PC-9 (cell line): ENCODE data around the gene TP53. TPM values are rescaled to one million over a fixed set of nuclear protein-coding genes. Genes with fewer than 3 reads are reported as not detected.

ENCODE experiments used
- BruUV-seq: library from RNA; stranded (reverse); fragments of 400-500 nt; replicated peaks from 2 replicates; lab custom pipeline; 2021; lab: Mats Ljungman, UMichigan
- CTCF ChIA-PET: fragments of 300-600 bp; sonication (Branson Sonifier 250); formaldehyde crosslinking; loops from one replicate; lab custom pipeline; 2022; ENCODE audit warnings: antibody characterized with exemption; lab: Charles Lee
- POLR2A ChIA-PET: fragments of 300-600 bp; sonication (Branson Sonifier 250); formaldehyde crosslinking; loops from one replicate; lab custom pipeline; 2022; ENCODE audit warnings: antibody characterized with exemption; ENCODE audit not compliant: unreplicated experiment; lab: Charles Lee
- DNase-seq, 2 experiments: peaks; one replicate each; pipeline versions ENCODE4 v3.0.0 to v3.0.0-alpha.2; 2015 to 2022; ENCODE audit warnings: mixed read lengths in 1 of 2
- H2AFZ ChIP-seq: fragments of 200-600 bp; sonication (generic); 2 replicates; pipeline ENCODE4 v1.8.1; 2017; ENCODE audit warnings: antibody characterized with exemption
- H3F3A ChIP-seq: fragments of 200-600 bp; sonication (generic); 2 replicates; pipeline ENCODE4 v1.8.1; 2017; ENCODE audit warnings: antibody characterized with exemption, mild to moderate bottlenecking, low read depth; ENCODE audit not compliant: insufficient read depth
- H3K27ac ChIP-seq: fragments of 200-600 bp; sonication (generic); 2 replicates; pipeline ENCODE4 v1.6.1; 2016; ENCODE audit warnings: mixed run types
- H3K27me3 ChIP-seq: fragments of 200-600 bp; sonication (generic); 2 replicates; pipeline ENCODE4 v1.6.1; 2016; ENCODE audit warnings: low read depth, mixed run types; ENCODE audit not compliant: insufficient read depth
- H3K36me3 ChIP-seq: fragments of 200-600 bp; sonication (generic); 2 replicates; pipeline ENCODE4 v1.6.1; 2016; ENCODE audit warnings: low read depth, mixed run types
- H3K4me1 ChIP-seq: fragments of 200-600 bp; sonication (generic); replicated peaks from 2 replicates; pipeline ENCODE4 v1.6.1; 2016; ENCODE audit warnings: mixed run types; ENCODE audit not compliant: insufficient read depth
- H3K4me2 ChIP-seq: fragments of 200-600 bp; sonication (generic); 2 replicates; pipeline ENCODE4 v1.6.1; 2017; ENCODE audit warnings: mixed run types
- H3K4me3 ChIP-seq: fragments of 200-600 bp; sonication (generic); 2 replicates; pipeline ENCODE4 v1.6.1; 2016; ENCODE audit warnings: mixed run types
- H3K79me2 ChIP-seq: fragments of 200-600 bp; sonication (generic); 2 replicates; pipeline ENCODE4 v1.6.1; 2017; ENCODE audit warnings: low read depth, mixed run types
- H3K9me2 ChIP-seq: fragments of 200-600 bp; sonication (generic); 2 replicates; pipeline ENCODE4 v1.8.1; 2017; ENCODE audit warnings: mild to moderate bottlenecking; ENCODE audit not compliant: insufficient read depth
- H3K9me3 ChIP-seq: fragments of 200-600 bp; sonication (generic); 2 replicates; pipeline ENCODE4 v1.8.1; 2016; ENCODE audit warnings: low read depth; ENCODE audit not compliant: insufficient read depth
- H4K20me1 ChIP-seq: fragments of 200-600 bp; sonication (generic); 2 replicates; pipeline ENCODE4 v1.8.1; 2017; ENCODE audit not compliant: insufficient read depth
- EZH2 ChIP-seq: fragments of 200-600 bp; sonication (generic); IDR thresholded peaks from 2 replicates; pipeline ENCODE4 v1.8.0; 2017; ENCODE audit warnings: antibody characterized with exemption, low read depth
- intact Hi-C: fragments of 100-400 bp; cut with micrococcal nuclease; formaldehyde crosslinking; loops from one replicate; pipeline ENCODE4 v1.10.0; 2022; ENCODE audit not compliant: unreplicated experiment
- total RNA-seq: library from RNA; stranded (reverse); gene quantifications from 2 replicates; pipeline ENCODE4 v1.2.3, GENCODE V29; 2021
- TF ChIP-seq, protein P1 (sequence below): fragments of 200-600 bp; sonication (generic); conservative IDR thresholded peaks from 2 replicates; pipeline ENCODE4 v1.6.1; 2017; ENCODE audit warnings: mixed run types, antibody characterized with exemption, mild to moderate bottlenecking, moderate library complexity

TP53 gene
- total RNA-seq, 1 experiment from 2014 or later = 340 TPM

DNA sequence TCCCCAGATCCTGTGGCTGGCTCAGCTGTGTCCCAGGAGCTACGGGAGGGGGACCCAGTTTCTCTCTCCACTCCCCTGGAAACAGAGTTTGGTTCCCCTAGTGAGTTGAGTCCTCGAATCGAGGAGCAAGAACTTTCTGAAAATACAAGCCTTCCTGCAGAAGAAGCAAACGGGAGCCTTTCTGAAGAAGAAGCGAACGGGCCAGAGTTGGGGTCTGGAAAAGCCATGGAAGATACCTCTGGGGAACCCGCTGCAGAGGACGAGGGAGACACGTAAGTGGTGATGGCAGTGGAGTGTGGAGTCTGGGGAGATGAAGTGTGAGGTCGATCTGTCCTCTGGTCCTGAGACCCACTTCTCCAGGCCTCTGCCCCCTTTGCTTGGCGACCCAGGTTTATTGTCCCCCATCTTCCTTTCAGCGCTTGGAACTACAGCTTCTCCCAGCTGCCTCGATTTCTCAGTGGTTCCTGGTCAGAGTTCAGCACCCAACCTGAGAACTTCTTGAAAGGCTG, 1.6 kb upstream of the TP53 start:
- H3K27ac ChIP-seq = no peak overlapping the region
- no peaks in the 10 kb centered on the region for H3K9me3 ChIP-seq
- peak overlapping the region; percentile 99 for H3K4me3 ChIP-seq
- peaks cover 33% of the 10 kb centered on the region for H3F3A ChIP-seq
- peaks cover 13% of the 10 kb centered on the region for H4K20me1 ChIP-seq
- H3K36me3 ChIP-seq = peaks cover 14% of the 10 kb centered on the region
- peaks cover 51% of the 10 kb centered on the region for H3K79me2 ChIP-seq
- ChIA-PET POLR2A (interaction anchor here (0.5 kb wide), 2 partner anchors 205 to 288 kb away, joined by 6 to 19 read pairs; partner anchors contain the start of gene POLR2A), CTCF (interaction anchor here (1.9 kb wide), 1 partner anchor 56 kb away, joined by 8 read pairs; no protein-coding TSS in a partner anchor)
- BruUV-seq = TSS peak; percentile 26
- TF ChIP-seq, protein P1, sequence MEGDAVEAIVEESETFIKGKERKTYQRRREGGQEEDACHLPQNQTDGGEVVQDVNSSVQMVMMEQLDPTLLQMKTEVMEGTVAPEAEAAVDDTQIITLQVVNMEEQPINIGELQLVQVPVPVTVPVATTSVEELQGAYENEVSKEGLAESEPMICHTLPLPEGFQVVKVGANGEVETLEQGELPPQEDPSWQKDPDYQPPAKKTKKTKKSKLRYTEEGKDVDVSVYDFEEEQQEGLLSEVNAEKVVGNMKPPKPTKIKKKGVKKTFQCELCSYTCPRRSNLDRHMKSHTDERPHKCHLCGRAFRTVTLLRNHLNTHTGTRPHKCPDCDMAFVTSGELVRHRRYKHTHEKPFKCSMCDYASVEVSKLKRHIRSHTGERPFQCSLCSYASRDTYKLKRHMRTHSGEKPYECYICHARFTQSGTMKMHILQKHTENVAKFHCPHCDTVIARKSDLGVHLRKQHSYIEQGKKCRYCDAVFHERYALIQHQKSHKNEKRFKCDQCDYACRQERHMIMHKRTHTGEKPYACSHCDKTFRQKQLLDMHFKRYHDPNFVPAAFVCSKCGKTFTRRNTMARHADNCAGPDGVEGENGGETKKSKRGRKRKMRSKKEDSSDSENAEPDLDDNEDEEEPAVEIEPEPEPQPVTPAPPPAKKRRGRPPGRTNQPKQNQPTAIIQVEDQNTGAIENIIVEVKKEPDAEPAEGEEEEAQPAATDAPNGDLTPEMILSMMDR = no peak
- no peak for TF ChIP-seq EZH2
- peak overlapping the region; percentile 86 for H2AFZ ChIP-seq
- H3K27me3 ChIP-seq = no peaks in the 10 kb centered on the region
- DNase-seq = no peak
- intact Hi-C loops = loop anchor here (1.0 to 5.0 kb wide), 12 partner anchors 28 to 642 kb away; partner anchors contain the start of genes CLDN7, DNAH2, SHBG and SLC2A4
- peak overlapping the region; percentile 98 for H3K4me2 ChIP-seq
- H3K9me2 ChIP-seq = no peaks in the 10 kb centered on the region
- peaks cover 10% of the 10 kb centered on the region for H3K4me1 ChIP-seq

DNA sequence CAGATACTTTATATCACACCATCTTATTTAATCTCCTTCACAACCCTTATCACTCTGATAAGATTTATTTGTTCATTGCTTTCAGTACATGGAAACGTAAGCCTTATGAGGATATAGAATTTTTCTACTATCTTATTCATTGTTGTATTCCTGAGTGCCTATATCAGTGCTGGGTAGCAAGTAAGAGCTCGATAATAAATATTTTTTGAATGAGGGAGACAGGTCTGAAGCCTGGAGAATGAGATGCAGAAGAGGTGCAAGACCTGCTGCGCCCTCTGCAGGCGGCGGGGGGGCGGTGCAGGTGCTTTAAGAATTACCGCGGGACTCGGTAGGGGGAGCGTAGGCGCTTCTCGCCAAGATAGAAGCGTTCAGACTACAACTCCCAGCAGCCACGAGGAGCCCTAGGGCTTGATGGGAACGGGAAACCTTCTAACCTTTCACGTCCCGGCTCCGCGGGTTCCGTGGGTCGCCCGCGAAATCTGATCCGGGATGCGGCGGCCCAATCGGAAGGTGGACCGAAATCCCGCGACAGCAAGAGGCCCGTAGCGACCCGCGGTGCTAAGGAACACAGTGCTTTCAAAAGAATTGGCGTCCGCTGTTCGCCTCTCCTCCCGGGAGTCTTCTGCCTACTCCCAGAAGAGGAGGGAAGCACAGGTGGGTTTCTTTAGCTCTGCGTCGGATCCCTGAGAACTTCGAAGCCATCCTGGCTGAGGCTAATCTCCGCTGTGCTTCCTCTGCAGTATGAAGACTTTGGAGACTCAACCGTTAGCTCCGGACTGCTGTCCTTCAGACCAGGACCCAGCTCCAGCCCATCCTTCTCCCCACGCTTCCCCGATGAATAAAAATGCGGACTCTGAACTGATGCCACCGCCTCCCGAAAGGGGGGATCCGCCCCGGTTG, 868 bp upstream of the TP53 start, which contains the start of gene WRAP53:
Gene WRAP53 (plus strand): TSS at position 570 of the 900 bp plus-strand sequence. CDS start 172 bp downstream, at position 742.
- Histone ChIP-seq H3K36me3 (peaks cover 14% of the 10 kb centered on the region), H3K79me2 (peaks cover 58% of the 10 kb centered on the region), H3K9me3 (no peaks in the 10 kb centered on the region), H3K4me1 (peaks cover 10% of the 10 kb centered on the region), H3F3A (peaks cover 33% of the 10 kb centered on the region), H4K20me1 (peaks cover 20% of the 10 kb centered on the region), H3K9me2 (no peaks in the 10 kb centered on the region), H3K4me3 (peak within 1 kb of the TSS; percentile 99), H3K27me3 (no peaks in the 10 kb centered on the region), H2AFZ (peak within 1 kb of the TSS; percentile 86), H3K27ac (peak within 1 kb of the TSS; percentile 96), H3K4me2 (peak within 1 kb of the TSS; percentile 98)
- peak; percentile 93 to 99 for DNase-seq
- intact Hi-C loops = loop anchor here (1.0 to 5.0 kb wide), 12 partner anchors 29 to 641 kb away; partner anchors contain the start of genes CLDN7, DNAH2, SHBG and SLC2A4
- ChIA-PET CTCF (interaction anchor here (0.5 to 1.9 kb wide), 16 partner anchors 25 to 445 kb away, joined by 3 to 12 read pairs (median 4); partner anchors contain the start of genes CD68, FXR2, MPDU1 and SAT2), POLR2A (interaction anchor here (0.5 to 2.3 kb wide), 16 partner anchors 38 to 1995 kb away, joined by 3 to 19 read pairs (median 6); partner anchors contain the start of genes CD68, MPDU1, NEURL4 and SAT2)
- TF ChIP-seq, protein P1 = peak; percentile 90
- no peak for TF ChIP-seq EZH2
- no TSS peak for BruUV-seq
